Naive thymus-derived CD8-positive, alpha-beta T cell (primary cell): ENCODE results near the gene ARHGEF7. TPM values are rescaled to one million over a fixed set of nuclear protein-coding genes. Genes with fewer than 3 reads are reported as not detected.
A peak's percentile ranks its signal among the peaks of the same experiment; 100 is the strongest.

Experiments
- ATAC-seq, 2 donors: fragments of 150-1000 bp; cut with Tn5 transposase in 1 of 2; sonication (Bioruptor Pico), chemical (Tn5 transposase) in 1 of 2; 1 replicate in 1 of 2; 2 replicates in 1 of 2; pipeline ENCODE4 v1.10.0; 2021; ENCODE audit warnings: mild to moderate bottlenecking in 2 of 2, moderate library complexity in 2 of 2
- POLR2A ChIA-PET: fragments of 350-600 bp; sonication (Branson Sonifier 250); formaldehyde crosslinking; loops from one replicate; lab custom pipeline; 2021; ENCODE audit warnings: antibody characterized with exemption; lab: Charles Lee
- DNase-seq, 10 donors: peaks; one replicate each; pipeline versions ENCODE4 v3.0.0 to v3.0.0-alpha.2; 2020 to 2022
- H3K27ac Mint-ChIP-seq, 10 donors: one replicate each; pipeline ENCODE4 v1.8.0; 2020 to 2022; ENCODE audit warnings: mild to moderate bottlenecking in 10 of 10, mixed read lengths in 10 of 10, moderate library complexity in 4 of 10, inconsistent platforms in 1 of 10
- H3K27me3 Mint-ChIP-seq, 5 donors: one replicate each; pipeline ENCODE4 v1.8.0; 2021 to 2022; ENCODE audit warnings: mixed read lengths in 5 of 5
- H3K36me3 Mint-ChIP-seq, 3 donors: one replicate each; pipeline ENCODE4 v1.8.0; 2020 to 2022; ENCODE audit warnings: mixed read lengths in 3 of 3, mild to moderate bottlenecking in 2 of 3, inconsistent platforms in 1 of 3
- H3K4me1 Mint-ChIP-seq, 4 donors: one replicate each; pipeline ENCODE4 v1.8.0; 2021 to 2022; ENCODE audit warnings: mixed read lengths in 4 of 4
- H3K4me3 Mint-ChIP-seq, 10 donors: one replicate each; pipeline ENCODE4 v1.8.0; 2020 to 2022; ENCODE audit warnings: mild to moderate bottlenecking in 10 of 10, mixed read lengths in 10 of 10, moderate library complexity in 6 of 10, inconsistent platforms in 1 of 10
- H3K9me3 Mint-ChIP-seq, 9 donors: one replicate each; pipeline ENCODE4 v1.8.0; 2020 to 2022; ENCODE audit warnings: mixed read lengths in 9 of 9, mild to moderate bottlenecking in 3 of 9, inconsistent platforms in 1 of 9, moderate library complexity in 1 of 9
- polyA plus RNA-seq, 3 donors: library from polyadenylated mRNA; unstranded; fragments of 300-500 nt; fragmentation: Illumina TruSeq; gene quantifications; one replicate each; pipeline ENCODE4 v1.2.3, GENCODE V29; 2021
- total RNA-seq, 8 experiments: library from RNA in 2 of 8; stranded (reverse) in 2 of 8; gene quantifications; one replicate each; pipeline ENCODE4 v1.2.3 and lab custom pipeline; 2021 to 2026

The ARHGEF7 gene
- total and polyA plus RNA-seq, 5 experiments from 2014 or later = 6.2 to 93.0 (median 13.2) TPM

DNA sequence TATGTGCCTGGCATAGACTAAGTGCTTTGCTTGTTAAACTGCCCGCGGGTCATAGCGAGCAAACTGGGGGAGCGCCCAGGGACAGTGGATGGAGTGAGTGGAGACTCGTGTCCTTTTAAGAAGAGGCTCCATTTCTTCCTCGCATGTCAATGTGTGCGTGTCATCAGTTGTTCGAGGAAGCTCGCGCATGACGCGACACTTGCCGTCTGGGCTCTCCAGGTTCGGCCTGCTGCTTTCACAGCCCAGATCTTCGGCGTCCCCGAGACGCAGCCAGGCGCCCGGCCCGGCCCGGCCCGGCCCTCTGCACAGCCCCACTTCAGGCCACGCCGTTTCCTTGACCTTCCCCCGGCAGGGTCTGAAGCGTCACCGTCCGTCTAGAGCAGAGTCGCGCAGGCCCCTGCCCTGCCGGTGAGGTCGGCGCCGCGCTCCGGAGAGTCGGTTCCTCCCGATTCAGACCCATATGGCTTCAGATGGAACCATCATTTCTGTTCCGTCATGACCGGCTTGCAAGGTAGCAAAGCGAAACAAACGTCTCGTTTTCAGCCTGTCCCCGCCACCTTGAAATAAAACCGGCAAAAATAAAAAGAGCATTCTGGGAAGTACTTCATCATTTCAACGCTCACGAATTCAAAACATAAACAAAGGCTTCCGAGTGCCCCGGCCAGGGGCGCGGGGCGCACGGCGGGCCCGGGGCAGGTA is 599 bp upstream of the ARHGEF7 start:
- Mint-ChIP-seq H3K36me3 (peaks cover 0 to 14% (median 0%) of the 10 kb centered on the region in 3 donors), H3K27me3 (peaks cover 49 to 75% (median 74%) of the 10 kb centered on the region in 5 donors), H3K27ac (peak overlapping the region in 6 of 10 donors; percentile 40 to 78 (median 66)), H3K4me1 (peaks cover 9 to 17% (median 15%) of the 10 kb centered on the region in 4 donors), H3K9me3 (no peaks in the 10 kb centered on the region), H3K4me3 (peak overlapping the region; percentile 80 to 92 (median 89))
- DNase-seq (peak in 5 of 10 donors; percentile 11 to 43 (median 30)), ATAC-seq (peak; percentile 62 to 66)
- POLR2A ChIA-PET = no interaction called here

- POLR2A ChIA-PET = no interaction called here
- no peaks in the 10 kb centered on the region for H3K9me3 Mint-ChIP-seq
- peak in 1 of 2 donors; percentile 26 for ATAC-seq
These were observed 933 bp downstream of the ARHGEF7 start for GRCh38 chr13:111115965-111116521.

DNA sequence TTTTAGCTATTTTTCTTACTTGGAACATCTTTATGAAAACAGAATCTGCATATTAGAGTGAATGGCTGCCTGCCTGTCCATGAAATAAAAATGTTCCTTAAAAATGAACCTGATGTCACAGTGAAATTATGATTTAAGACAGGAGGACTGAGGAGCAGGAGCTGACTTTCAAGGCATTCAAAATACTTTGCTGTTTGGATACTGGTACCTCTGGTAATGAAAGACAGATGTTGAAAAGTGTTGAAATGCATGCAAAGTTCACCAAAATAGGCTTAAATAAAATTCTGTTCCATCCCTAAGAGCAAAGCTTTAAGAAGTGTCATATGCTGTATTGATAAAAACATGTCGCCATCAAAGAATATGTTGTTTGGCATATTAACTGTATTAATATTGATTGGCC is 1.7 kb downstream of the ARHGEF7 start:
- Mint-ChIP-seq H3K27ac (peak overlapping the region in 1 of 10 donors; percentile 26), H3K4me3 (peak overlapping the region in 1 of 10 donors; percentile 29), H3K4me1 (peaks cover 10 to 17% (median 15%) of the 10 kb centered on the region in 4 donors), H3K36me3 (peaks cover 0 to 8% (median 0%) of the 10 kb centered on the region in 3 donors), H3K9me3 (no peaks in the 10 kb centered on the region), H3K27me3 (peaks cover 42 to 72% (median 60%) of the 10 kb centered on the region in 5 donors)
- no peak for DNase-seq
- no peak for ATAC-seq
- POLR2A ChIA-PET = no interaction called here

More at GRCh38 chr13:111115965-111116521, 933 bp downstream of the ARHGEF7 start:
- Mint-ChIP-seq H3K4me3 (peak overlapping the region; percentile 75 to 92 (median 88)), H3K27ac (peak overlapping the region in 4 of 10 donors; percentile 29 to 85 (median 64)), H3K4me1 (peaks cover 10 to 17% (median 15%) of the 10 kb centered on the region in 4 donors), H3K36me3 (peaks cover 0 to 10% (median 0%) of the 10 kb centered on the region in 3 donors), H3K27me3 (peaks cover 44 to 77% (median 62%) of the 10 kb centered on the region in 5 donors)
- peak in 2 of 10 donors; percentile 5 to 8 for DNase-seq

DNA sequence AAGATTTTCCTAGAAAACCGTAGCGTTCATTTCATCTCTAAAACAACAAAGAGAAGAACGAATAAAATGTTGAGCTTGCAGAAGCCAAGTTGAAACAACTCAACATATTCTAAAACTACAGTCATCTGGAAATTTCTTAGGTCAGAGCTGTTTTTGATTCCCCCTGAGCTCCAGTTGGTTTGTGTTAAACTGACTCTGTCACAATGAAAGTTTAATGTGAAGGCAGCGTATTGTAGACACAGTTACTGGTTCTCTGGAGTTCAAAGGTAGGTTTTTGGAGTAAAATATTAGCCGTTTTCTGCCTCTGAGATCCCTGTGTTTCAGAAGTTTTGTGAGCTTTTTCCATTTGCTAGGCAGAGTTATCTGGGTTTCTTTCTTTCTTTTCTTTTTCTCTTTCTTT is 2.2 kb downstream of the ARHGEF7 start:
- H3K4me3 Mint-ChIP-seq = peak overlapping the region in 3 of 10 donors; percentile 5 to 8 (median 6)
- peaks cover 0 to 7% (median 0%) of the 10 kb centered on the region in 3 donors for H3K36me3 Mint-ChIP-seq
- ATAC-seq (no peak), DNase-seq (no peak)
- no peaks in the 10 kb centered on the region for H3K9me3 Mint-ChIP-seq
- POLR2A ChIA-PET = no interaction called here
- H3K27me3 Mint-ChIP-seq = peaks cover 38 to 67% (median 55%) of the 10 kb centered on the region in 5 donors
- peaks cover 10 to 17% (median 15%) of the 10 kb centered on the region in 4 donors for H3K4me1 Mint-ChIP-seq
- H3K27ac Mint-ChIP-seq = peak overlapping the region in 2 of 10 donors; percentile 42 to 68

DNA sequence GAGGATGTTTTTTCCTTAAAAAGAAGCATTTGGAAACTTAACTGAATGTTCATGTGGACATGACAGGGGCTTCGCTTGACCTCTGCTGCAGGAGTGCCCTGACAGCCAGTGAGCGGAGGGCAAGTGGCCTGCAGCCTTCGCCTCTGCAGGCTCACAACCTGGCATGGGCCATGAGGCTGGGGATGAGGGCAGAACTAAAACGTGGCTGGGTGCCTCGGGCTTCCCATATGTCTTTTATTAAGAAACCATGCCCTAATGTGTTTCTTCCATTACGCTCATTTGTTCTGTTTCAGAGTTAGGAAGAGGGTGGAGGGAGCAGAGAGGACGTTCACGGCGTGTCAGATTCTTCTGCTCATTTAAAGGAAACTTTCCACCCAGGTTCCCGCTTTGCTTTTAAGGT is 2.9 kb downstream of the ARHGEF7 start:
- Mint-ChIP-seq H3K4me3 (no peak overlapping the region), H3K36me3 (peaks cover 0 to 3% (median 0%) of the 10 kb centered on the region in 3 donors), H3K27me3 (peaks cover 33 to 61% (median 50%) of the 10 kb centered on the region in 5 donors), H3K27ac (peak overlapping the region in 1 of 10 donors; percentile 68), H3K4me1 (peaks cover 10 to 17% (median 15%) of the 10 kb centered on the region in 4 donors), H3K9me3 (no peaks in the 10 kb centered on the region)
- POLR2A ChIA-PET = no interaction called here
- DNase-seq (no peak), ATAC-seq (no peak)

GRCh38 chr13:111118898-111119607 is 3.9 kb downstream of the ARHGEF7 start:
- POLR2A ChIA-PET = no interaction called here
- ATAC-seq = no peak
- no peak for DNase-seq

DNA sequence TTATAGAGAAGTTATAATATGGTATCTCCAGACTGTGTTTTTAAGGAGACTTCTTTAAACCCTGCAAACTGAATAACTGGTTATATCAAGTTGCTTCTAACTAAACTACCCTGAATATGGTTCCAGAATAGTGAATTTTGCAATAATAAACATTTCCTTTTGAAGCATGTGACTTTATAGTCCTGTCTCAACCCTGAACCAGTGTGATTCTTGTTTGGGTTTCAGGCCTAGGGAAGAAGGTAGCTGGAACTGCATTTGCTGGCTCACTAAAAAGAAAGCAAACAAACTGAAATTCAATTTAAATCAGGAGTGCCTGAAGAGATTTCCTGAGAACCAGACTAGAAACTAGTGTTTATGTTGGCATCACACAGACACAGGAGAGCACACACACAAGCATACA is 4.9 kb downstream of the ARHGEF7 start:
- no peak overlapping the region for H3K4me3 Mint-ChIP-seq
- no peak overlapping the region for H3K27ac Mint-ChIP-seq
- DNase-seq = no peak
- H3K4me1 Mint-ChIP-seq = peaks cover 5 to 6% (median 5%) of the 10 kb centered on the region in 4 donors
- no peaks in the 10 kb centered on the region for H3K9me3 Mint-ChIP-seq
- peaks cover 0 to 3% (median 0%) of the 10 kb centered on the region in 3 donors for H3K36me3 Mint-ChIP-seq
- POLR2A ChIA-PET = no interaction called here
- peaks cover 19 to 56% (median 36%) of the 10 kb centered on the region in 5 donors for H3K27me3 Mint-ChIP-seq
- ATAC-seq = no peak

More at GRCh38 chr13:111118898-111119607, 3.9 kb downstream of the ARHGEF7 start:
- H3K4me3 Mint-ChIP-seq = no peak overlapping the region
- peaks cover 10 to 14% (median 12%) of the 10 kb centered on the region in 4 donors for H3K4me1 Mint-ChIP-seq
- no peak overlapping the region for H3K27ac Mint-ChIP-seq
- H3K9me3 Mint-ChIP-seq = no peaks in the 10 kb centered on the region
- H3K27me3 Mint-ChIP-seq = peaks cover 25 to 56% (median 42%) of the 10 kb centered on the region in 5 donors
- peaks cover 0 to 3% (median 0%) of the 10 kb centered on the region in 3 donors for H3K36me3 Mint-ChIP-seq

GRCh38 chr13:111120422-111120821 is 5.3 kb downstream of the ARHGEF7 start:
- ATAC-seq = no peak
- Mint-ChIP-seq H3K4me1 (peaks cover 5 to 6% (median 5%) of the 10 kb centered on the region in 4 donors), H3K9me3 (no peaks in the 10 kb centered on the region), H3K27me3 (peaks cover 20 to 60% (median 39%) of the 10 kb centered on the region in 5 donors), H3K27ac (no peak overlapping the region), H3K4me3 (no peak overlapping the region), H3K36me3 (peaks cover 0 to 3% (median 0%) of the 10 kb centered on the region in 3 donors)
- DNase-seq = no peak
- POLR2A ChIA-PET = no interaction called here

DNA sequence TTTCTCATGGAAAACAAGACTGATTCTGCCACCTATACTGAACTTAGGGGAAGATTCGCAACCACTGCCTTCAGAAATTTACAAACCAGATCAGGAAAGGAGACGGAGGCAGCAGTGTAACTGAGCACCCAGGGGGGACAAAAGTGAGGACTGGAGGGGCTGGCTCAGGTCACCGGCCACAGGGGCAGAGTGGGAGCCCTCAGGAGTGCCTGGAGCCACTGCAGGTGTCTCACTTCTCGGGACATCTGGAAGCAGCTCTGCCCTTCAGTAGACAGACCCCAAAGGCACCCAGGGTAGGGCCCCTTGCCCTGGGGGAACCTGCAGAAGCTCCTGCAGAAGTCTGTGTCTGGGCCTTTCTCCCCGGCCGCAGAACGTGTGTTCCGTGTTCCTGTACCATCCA is 5.8 kb downstream of the ARHGEF7 start:
- Mint-ChIP-seq H3K27ac (no peak overlapping the region), H3K4me1 (peaks cover 4 to 5% (median 4%) of the 10 kb centered on the region in 4 donors), H3K27me3 (peaks cover 20 to 60% (median 38%) of the 10 kb centered on the region in 5 donors), H3K36me3 (peaks cover 0 to 3% (median 0%) of the 10 kb centered on the region in 3 donors), H3K9me3 (no peaks in the 10 kb centered on the region), H3K4me3 (no peak overlapping the region)
- ATAC-seq (no peak), DNase-seq (no peak)
- POLR2A ChIA-PET = no interaction called here

- Mint-ChIP-seq H3K27me3 (peaks cover 16 to 54% (median 32%) of the 10 kb centered on the region in 5 donors), H3K36me3 (no peaks in the 10 kb centered on the region), H3K9me3 (no peaks in the 10 kb centered on the region), H3K4me1 (peaks cover 0 to 2% (median 0%) of the 10 kb centered on the region in 4 donors), H3K4me3 (no peak overlapping the region), H3K27ac (no peak overlapping the region)
- ATAC-seq (no peak), DNase-seq (no peak)
- POLR2A ChIA-PET = no interaction called here
These were observed 6.4 kb downstream of the ARHGEF7 start for GRCh38 chr13:111121506-111121905.

DNA sequence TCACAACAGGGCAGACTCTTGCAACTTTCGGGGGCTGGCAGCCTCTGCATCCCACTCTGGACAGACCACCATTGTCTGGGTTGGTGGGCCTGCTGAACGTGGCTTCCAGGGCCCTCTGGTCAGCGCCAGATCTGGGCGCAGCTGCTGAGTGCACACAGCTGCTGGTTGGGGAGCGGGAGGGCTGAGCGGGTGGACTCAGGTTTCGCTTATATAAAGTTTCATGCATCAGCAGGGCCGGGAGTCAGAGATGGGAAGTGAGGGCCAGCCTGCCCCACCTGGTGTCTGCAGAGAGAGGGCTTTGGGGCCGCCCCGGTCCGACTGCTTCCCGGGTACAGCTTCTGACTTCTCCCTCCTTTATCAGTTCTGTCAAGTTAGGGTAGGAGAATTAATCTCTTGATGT is 6.9 kb downstream of the ARHGEF7 start:
- Mint-ChIP-seq H3K9me3 (no peaks in the 10 kb centered on the region), H3K4me3 (no peak overlapping the region), H3K4me1 (peaks cover 0 to 2% (median 0%) of the 10 kb centered on the region in 4 donors), H3K27me3 (peaks cover 14 to 53% (median 29%) of the 10 kb centered on the region in 5 donors), H3K36me3 (no peaks in the 10 kb centered on the region), H3K27ac (no peak overlapping the region)
- no peak for ATAC-seq
- POLR2A ChIA-PET = no interaction called here
- no peak for DNase-seq

GRCh38 chr13:111122631-111123030 is 7.5 kb downstream of the ARHGEF7 start:
- Mint-ChIP-seq H3K36me3 (no peaks in the 10 kb centered on the region), H3K27ac (no peak overlapping the region), H3K4me3 (no peak overlapping the region), H3K9me3 (no peaks in the 10 kb centered on the region), H3K4me1 (peaks cover 0 to 2% (median 0%) of the 10 kb centered on the region in 4 donors), H3K27me3 (peaks cover 12 to 47% (median 25%) of the 10 kb centered on the region in 5 donors)
- no peak for DNase-seq
- POLR2A ChIA-PET = no interaction called here
- no peak for ATAC-seq
